BJ (cell line): Measurements from ENCODE around the gene LCN6. TPM values are rescaled to one million over a fixed set of nuclear protein-coding genes. Genes with fewer than 3 reads are reported as not detected.

Experiments
- CTCF ChIA-PET: fragments of 350-600 bp; formaldehyde crosslinking; extraction: SDS; loops from one replicate; lab custom pipeline; 2021; ENCODE audit warnings: antibody characterized with exemption, inconsistent platforms; lab: Yijun Ruan, JAX
- POLR2A ChIA-PET: fragments of 300-600 bp; sonication (Branson Sonifier 250); formaldehyde crosslinking; extraction: SDS; loops from one replicate; lab custom pipeline; 2021; ENCODE audit warnings: antibody characterized with exemption; lab: Charles Lee
- DNase-seq: peaks from one replicate; pipeline ENCODE4 v3.0.0-alpha.2; 2011; ENCODE audit warnings: low read depth
- H3K27me3 ChIP-seq: 2 replicates; pipeline ENCODE4 v1.6.0; 2011; ENCODE audit warnings: low read length; ENCODE audit not compliant: control insufficient read depth, insufficient read depth
- H3K36me3 ChIP-seq: 2 replicates; pipeline ENCODE4 v1.5.1; 2011; ENCODE audit warnings: low read length; ENCODE audit not compliant: control insufficient read depth, insufficient read depth
- H3K4me3 ChIP-seq: 2 replicates; pipeline ENCODE4 v1.5.1; 2011; ENCODE audit warnings: low read depth, mild to moderate bottlenecking, control low read depth, low read length
- CTCF ChIP-seq: IDR thresholded peaks from 2 replicates; pipeline ENCODE4 v1.5.1; 2011; ENCODE audit warnings: low read depth, mild to moderate bottlenecking, control low read depth, inconsistent platforms, low read length, moderate library complexity; ENCODE audit not compliant: insufficient read depth
- polyA plus RNA-seq: library from polyadenylated mRNA; depleted of rRNA; stranded (reverse); fragments of >200 nt; gene quantifications from 2 replicates; pipeline ENCODE4 v1.2.3, GENCODE V29; 2011

LCN6 gene
- polyA plus RNA-seq, 1 experiment: not detected

DNA sequence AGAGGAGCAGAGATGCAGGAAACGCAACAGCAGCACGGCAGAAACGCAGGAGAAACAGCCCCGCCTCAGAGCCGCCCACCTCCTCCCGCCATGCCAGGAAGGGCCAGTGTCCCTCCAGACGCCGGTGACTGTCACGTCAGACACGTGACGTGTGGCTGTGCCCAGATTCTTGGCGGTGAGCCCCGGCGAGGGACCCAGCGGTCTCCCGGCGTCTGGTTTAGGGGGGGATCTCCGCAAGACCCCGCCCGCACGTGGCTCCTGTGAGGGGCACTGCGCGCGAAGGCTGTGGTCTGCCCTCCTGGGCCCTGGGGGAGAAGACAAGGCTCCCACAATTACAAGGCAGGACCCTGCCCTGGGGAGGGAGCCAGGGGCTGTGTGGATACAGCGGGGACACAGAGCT lies 12.1 kb upstream of the LCN6 start:
- ChIA-PET CTCF (interaction anchor here (0.9 to 3.1 kb wide), 8 partner anchors 9 to 34 kb away, joined by 3 to 20 read pairs (median 4); no protein-coding TSS in a partner anchor), POLR2A (no interaction called here)
- no peak for DNase-seq
- Histone ChIP-seq H3K4me3 (no peak overlapping the region), H3K36me3 (no peaks in the 10 kb centered on the region), H3K27me3 (peaks cover 2% of the 10 kb centered on the region; the same call in 1 of the 2 replicates)
- TF ChIP-seq CTCF: no peak

DNA sequence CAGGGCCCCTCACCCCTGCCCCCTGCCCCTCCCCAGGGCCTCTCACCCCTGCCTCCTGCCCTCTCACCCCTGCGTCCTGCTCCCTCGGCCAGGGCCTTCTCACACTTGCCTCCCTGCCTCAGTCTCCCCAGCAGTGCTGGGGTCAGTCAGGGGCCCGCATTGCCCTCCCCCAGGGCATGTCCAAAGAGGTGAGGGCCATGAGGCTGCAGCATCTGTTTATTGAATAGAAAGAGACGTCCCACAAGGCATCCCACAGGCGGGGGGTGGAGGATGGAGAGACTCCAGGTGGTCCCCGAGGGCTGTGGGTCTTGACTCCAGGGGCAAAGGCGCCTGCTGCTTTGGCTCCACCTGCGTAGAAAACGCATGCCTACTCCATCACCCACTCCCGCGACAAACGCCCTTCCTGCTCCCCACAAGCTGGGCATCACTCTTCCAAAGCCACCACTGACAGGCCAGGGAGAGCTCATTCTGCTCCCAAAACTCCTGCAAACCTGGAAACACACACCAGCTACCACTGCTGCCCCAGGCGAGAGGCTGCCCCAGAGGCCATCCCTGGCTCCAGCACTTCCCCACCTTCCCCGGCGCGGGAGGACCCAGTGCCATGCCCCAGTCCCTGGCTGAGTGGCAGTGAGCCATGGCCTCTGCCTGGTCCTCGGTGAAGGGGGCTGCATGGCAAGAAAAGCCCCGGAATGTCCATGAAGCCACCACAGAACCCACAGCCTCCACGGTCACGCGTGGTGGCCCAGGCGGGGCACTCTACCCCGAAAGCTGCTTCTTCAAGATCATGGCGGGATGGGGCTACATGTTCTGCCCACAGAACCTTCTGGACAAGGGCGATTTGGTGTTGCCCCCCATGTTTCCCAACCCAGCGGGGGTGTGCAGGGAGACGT lies 11.4 kb upstream of the LCN6 start:
- DNase-seq: no peak
- TF ChIP-seq CTCF: no peak
- H3K4me3 ChIP-seq: no peak overlapping the region
- peaks cover 2% of the 10 kb centered on the region; the same call in 1 of the 2 replicates for H3K27me3 ChIP-seq
- no peaks in the 10 kb centered on the region for H3K36me3 ChIP-seq
- POLR2A ChIA-PET: no interaction called here
- CTCF ChIA-PET: interaction anchor here (0.8 to 3.1 kb wide), 7 partner anchors 10 to 49 kb away, joined by 3 to 20 read pairs (median 3); no protein-coding TSS in a partner anchor

DNA sequence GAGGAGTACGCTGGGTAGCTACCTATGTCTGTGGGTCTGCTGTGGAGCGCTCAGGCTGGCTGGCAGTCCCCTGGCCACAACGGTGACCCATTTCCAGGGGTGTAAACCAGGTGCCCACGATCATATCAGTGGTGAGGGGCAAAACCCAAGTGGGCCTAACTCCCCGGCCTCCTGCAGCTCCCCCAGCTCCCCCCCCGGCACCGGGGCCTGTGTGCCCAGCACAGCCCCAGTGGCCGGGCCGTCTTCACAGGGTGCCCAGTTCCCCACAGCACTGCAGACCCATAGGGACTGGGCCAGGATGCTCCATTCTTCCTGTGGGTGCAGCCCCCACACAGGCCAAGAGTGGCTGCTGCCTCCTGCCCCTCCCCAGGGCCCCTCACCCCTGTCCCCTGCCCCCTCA lies 10.7 kb upstream of the LCN6 start:
- no peak overlapping the region for H3K4me3 ChIP-seq
- H3K27me3 ChIP-seq: peaks cover under 1% of the 10 kb centered on the region; the same call in 1 of the 2 replicates
- H3K36me3 ChIP-seq: no peaks in the 10 kb centered on the region
- ChIA-PET CTCF (interaction anchor here (0.8 to 3.1 kb wide), 4 partner anchors 9 to 50 kb away, joined by 3 to 20 read pairs (median 3); no protein-coding TSS in a partner anchor), POLR2A (no interaction called here)
- TF ChIP-seq CTCF: no peak
- DNase-seq: no peak

DNA sequence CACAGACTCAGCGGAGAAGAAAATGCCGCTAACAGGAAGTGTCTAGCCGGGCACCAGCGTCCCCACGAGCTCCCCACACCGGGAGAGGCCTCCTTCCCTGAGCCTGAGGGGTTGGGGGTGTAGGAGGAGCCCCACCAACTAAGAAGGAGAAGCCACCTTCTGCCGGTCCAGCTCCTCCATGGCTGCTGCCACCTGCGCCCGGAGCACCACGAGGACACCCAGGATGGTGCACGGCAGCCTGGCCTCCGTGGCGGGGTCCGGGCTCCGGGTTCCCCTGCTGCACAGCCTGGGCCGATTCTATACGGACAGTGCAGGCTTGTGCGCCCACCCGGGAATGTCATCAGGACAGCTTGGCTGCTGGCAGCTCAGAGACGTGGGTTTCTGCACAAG lies 9.4 kb upstream of the LCN6 start:
- H3K4me3 ChIP-seq: no peak overlapping the region
- POLR2A ChIA-PET: no interaction called here

More for the DNA sequence above, 9.4 kb upstream of the LCN6 start:
- TF ChIP-seq CTCF: no peak
- DNase-seq: no peak
- Histone ChIP-seq H3K27me3 (no peaks in the 10 kb centered on the region), H3K36me3 (no peaks in the 10 kb centered on the region)
- CTCF ChIA-PET: interaction anchor here (0.9 to 1.3 kb wide), 4 partner anchors 9 to 36 kb away, joined by 3 to 4 read pairs (median 4); no protein-coding TSS in a partner anchor
